Erythroblast (primary cell): ENCODE data around the gene IL17A.

Experiments used
- GATA1 ChIP-seq: IDR thresholded peaks from 2 replicates; pipeline ENCODE4 v1.6.1; 2011; ENCODE audit warnings: low read depth, mild to moderate bottlenecking, control low read depth, low read length, moderate library complexity
- POLR2A ChIP-seq: IDR thresholded peaks from 2 replicates; pipeline ENCODE4 v1.6.1; 2011; ENCODE audit warnings: mild to moderate bottlenecking, low read length

- TF ChIP-seq POLR2A: no peak
- no peak for TF ChIP-seq GATA1
Observed at GRCh38 chr6:52146851-52147445, 39.2 kb upstream of the IL17A start.
